ENCODE results near the gene CEL. TPM values are rescaled to one million over a fixed set of nuclear protein-coding genes. Genes with fewer than 3 reads are reported as not detected.

CEL gene
- total RNA-seq, 4 donors from 2014 or later, result 0.28 to 0.56 (median 0.34) TPM

- ATAC-seq (ENCODE audit: low FRiP score) (no peak), DNase-seq (ENCODE audit: low spot score) (no peak)
- TF ChIP-seq CTCF (IDR thresholded peaks at IDR 0.05), result no peak
Measured at GRCh38 chr9:133054194-133054890, 7.4 kb upstream of the CEL start.

DNA sequence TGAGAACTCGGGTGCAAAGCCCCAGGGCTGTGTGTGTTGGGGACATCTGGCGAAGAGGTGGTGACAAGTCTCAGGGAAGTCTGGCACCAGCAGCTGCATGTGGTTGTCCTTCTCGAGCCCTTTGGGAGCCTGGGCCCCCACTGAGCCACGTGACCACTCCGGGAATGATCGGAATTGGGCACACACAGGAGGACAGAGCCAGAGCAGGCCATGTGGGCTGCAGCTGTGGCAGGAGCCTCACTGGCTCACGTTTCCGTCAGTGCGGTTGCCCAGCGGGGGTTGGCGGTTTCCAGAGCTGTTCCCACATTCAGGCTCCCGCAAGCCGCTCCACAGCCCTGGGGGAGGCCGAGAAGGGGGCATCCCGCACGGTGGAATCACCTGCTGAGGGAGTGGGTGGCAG, 6.8 kb upstream of the CEL start:
- ATAC-seq (ENCODE audit: low FRiP score) (no peak), DNase-seq (ENCODE audit: low spot score) (no peak)
- TF ChIP-seq CTCF (IDR thresholded peaks at IDR 0.05), result no peak

DNA sequence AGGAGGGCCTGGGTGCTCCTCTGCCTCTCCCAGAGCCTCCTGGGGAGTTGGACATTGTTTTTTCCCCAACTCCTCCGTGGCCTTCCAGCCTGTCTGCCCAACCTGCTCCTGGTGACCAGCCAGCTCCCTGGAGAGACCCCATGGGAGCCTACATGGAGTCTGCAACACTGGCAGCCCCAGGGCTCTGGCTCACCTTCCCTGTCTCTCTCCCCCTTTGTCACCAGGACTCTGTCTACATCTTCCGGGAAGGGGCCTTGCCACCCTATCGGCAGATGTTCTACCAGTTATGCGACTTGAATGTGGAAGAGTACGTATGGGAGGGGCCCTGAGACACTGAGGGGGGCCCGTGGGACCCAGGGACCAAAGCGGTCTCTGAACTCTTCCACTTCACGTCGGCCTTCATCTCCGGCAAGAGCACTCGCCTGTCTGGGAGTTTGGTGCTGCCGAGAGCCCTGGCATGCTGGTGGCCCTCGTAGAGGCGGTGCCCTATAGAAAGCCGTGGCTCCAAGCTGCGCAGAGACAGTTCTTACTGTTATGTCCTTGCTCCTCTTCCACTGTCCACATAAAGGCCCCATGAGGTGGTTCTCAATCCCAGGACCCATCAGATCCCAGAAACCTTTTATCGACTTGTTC, 5.9 kb upstream of the CEL start:
- TF ChIP-seq CTCF (IDR thresholded peaks at IDR 0.05), result no peak
- ATAC-seq (ENCODE audit: low FRiP score) (no peak), DNase-seq (ENCODE audit: low spot score) (no peak)

DNA sequence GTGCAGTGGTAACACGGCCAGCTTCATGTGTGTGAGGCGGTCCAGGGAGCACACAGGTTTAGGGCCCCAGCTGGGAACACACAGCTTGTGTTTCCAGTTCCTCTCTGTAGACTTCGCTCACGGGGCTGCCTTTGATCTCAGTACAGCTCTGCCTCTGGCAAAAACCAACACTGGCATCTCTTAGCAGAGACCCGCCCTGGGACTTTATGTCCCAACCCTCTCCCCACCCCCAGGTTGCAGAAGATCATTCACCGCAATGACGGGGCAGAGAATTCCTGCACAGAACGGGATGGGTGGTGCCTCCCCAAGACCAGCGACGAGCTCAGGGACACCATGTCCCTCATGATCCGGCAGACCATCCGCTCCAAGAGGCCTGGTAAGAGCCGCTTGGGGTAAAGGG, 5.2 kb upstream of the CEL start:
- ATAC-seq (ENCODE audit: low FRiP score), result no peak
- no peak for TF ChIP-seq CTCF (IDR thresholded peaks at IDR 0.05)
- no peak for DNase-seq (ENCODE audit: low spot score)

- no peak for ATAC-seq (ENCODE audit: low FRiP score)
- TF ChIP-seq CTCF (IDR thresholded peaks at IDR 0.05), result no peak
Measured at GRCh38 chr9:133057006-133057405, 4.8 kb upstream of the CEL start.

DNA sequence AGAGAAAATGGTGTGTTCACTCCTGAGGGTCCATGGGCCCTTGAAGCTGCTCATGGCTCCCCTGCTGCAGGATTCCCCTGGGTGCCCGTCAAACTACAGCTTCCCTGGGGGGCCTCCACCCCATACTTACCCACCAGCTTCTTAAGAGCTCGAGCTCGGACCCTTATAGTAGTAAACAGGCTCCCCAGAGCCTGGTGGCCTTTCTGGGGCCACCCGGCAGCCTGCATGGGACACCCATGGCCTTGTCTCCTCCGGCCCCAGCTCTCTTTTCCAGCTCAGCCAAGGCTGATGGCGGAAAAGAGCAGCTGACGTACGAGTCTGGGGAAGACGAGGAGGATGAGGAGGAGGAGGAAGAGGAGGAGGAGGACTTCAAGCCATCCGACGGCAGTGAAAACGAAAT, 4.2 kb upstream of the CEL start:
- no peak for TF ChIP-seq CTCF (IDR thresholded peaks at IDR 0.05)

More at GRCh38 chr9:133057006-133057405, 4.8 kb upstream of the CEL start:
- no peak for DNase-seq (ENCODE audit: low spot score)

GRCh38 chr9:133058071-133058470, 3.7 kb upstream of the CEL start:
- no peak for TF ChIP-seq CTCF (IDR thresholded peaks at IDR 0.05)
- DNase-seq (ENCODE audit: low spot score) (no peak), ATAC-seq (ENCODE audit: low FRiP score) (no peak)

More for the DNA sequence above, 4.2 kb upstream of the CEL start:
- ATAC-seq (ENCODE audit: low FRiP score), result no peak
- DNase-seq (ENCODE audit: low spot score), result no peak

Data from omental fat pad (tissue), 4 donors.